HG03097 (cell line): Measurements from ENCODE around the gene NDUFA5.
A peak's percentile ranks its signal among the peaks of the same experiment; 100 is the strongest.
"Not testable (repeated sequence)": the region's sequence is repeated elsewhere in the genome, so short reads cannot be mapped to it uniquely, and the experiment has no call there.

Source experiments
- ATAC-seq: cut with Tn5 transposase; IDR thresholded peaks from one replicate; pipeline ENCODE4 v1.9.1; 2021; ENCODE audit not compliant: unreplicated experiment, low FRiP score

Gene NDUFA5

DNA sequence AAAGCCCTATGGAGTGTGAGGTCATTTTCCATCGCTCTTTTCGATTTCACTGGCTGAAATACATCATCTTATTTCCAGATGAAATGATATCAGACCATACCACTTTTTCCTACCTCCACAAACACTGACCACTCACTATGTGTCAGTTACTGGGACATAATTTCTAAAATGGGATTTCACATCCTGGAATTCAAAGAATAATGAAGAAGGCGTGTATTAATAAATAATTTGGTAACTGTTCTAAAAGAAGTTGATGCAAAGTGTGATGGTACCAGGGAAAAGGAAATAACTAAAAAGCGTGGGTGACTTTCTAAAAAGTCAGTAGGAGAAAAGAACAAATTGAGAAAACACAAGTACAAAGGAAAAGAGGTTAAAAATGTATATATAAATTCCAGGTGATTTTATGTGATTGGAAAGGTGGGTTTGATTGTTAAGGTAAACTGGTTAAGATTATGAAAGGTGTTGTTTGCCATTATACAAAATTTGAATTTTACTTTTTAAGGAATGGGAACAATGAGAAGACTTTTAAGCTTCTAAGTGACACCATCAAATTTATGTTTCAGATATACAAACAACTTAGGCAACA lies 764 bp upstream of the NDUFA5 start:
- no peak for ATAC-seq

DNA sequence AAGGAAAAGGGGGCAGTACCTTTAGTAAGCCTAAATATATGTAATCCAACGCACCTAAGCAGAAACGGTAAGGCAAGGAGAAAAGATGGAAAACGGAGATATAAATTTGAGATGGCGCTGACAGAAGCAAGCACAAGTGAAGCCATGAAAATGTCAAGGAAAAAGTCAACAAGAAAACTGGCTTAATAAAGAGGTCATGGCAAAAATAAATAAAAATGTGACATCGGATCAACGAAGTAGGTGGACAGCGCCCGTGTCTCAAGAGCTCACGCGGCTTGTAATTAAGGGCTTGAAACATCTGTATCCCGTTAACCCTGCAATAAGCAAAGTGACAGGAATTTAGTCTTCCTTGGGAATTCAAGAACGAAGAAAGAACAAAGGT lies 611 bp downstream of the NDUFA5 start:
- ATAC-seq, result no peak

DNA sequence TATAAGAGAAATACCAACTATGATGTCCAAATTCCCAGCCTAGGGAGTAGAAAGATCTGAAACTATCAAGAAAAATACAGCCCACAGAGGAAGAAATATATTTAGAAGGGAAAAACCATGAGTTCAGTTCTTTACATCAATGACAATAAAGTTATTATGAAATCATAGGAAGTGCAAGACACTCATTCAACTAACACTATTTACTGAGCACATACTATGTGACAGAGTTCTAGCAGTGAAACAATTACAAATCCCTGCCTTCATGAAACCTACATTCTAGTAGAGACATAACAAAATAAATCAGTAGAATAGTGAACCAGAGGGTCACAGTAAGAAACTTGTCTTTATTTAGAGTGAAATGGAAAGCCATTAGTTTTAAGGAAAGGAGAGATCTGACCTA lies 2.1 kb downstream of the NDUFA5 start:
- ATAC-seq, result no peak

- no peak for ATAC-seq
Measured at GRCh38 chr7:123553159-123553558, 4.5 kb downstream of the NDUFA5 start.

GRCh38 chr7:123552641-123553040 lies 5.0 kb downstream of the NDUFA5 start:
- no peak for ATAC-seq

- not testable (repeated sequence) for ATAC-seq
Measured at GRCh38 chr7:123552134-123552533, 5.5 kb downstream of the NDUFA5 start.

GRCh38 chr7:123548406-123548805 lies 9.2 kb downstream of the NDUFA5 start:
- no peak for ATAC-seq

GRCh38 chr7:123539871-123540270 lies 17.7 kb downstream of the NDUFA5 start:
- peak; percentile 29 for ATAC-seq

GRCh38 chr7:123538897-123539296 lies 18.7 kb downstream of the NDUFA5 start:
- no peak for ATAC-seq

GRCh38 chr7:123538189-123538714 lies 19.4 kb downstream of the NDUFA5 start:
- ATAC-seq, result no peak

DNA sequence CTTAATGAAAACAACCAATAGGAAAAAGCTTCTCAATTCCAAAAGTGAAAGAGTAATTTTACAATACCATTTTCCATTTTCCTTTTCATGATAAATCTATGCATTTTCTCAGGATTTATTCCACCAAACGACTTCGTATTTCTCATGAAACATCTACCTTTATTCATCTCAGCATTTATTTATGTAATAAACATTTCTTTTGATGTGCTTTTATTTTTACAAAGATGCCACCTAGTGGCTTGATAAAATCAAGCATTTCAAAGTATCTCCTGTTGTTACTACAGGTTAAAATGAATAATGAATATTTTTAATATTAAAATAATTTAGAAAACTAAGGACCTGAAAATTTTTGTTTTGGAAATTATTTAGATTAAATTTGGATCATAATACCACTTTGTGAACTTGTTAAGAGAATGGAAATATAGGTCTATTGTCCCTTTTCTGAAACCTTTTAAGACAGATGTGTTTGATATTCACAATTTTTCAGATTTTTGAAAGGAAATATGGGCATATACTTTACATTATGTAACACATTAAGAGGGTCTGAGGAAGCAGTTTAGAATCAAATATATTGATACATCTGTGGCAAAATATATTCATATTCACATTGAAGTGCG lies 20.5 kb downstream of the NDUFA5 start:
- no peak for ATAC-seq

- no peak for ATAC-seq
Measured at GRCh38 chr7:123535517-123535916, 22.1 kb downstream of the NDUFA5 start.

DNA sequence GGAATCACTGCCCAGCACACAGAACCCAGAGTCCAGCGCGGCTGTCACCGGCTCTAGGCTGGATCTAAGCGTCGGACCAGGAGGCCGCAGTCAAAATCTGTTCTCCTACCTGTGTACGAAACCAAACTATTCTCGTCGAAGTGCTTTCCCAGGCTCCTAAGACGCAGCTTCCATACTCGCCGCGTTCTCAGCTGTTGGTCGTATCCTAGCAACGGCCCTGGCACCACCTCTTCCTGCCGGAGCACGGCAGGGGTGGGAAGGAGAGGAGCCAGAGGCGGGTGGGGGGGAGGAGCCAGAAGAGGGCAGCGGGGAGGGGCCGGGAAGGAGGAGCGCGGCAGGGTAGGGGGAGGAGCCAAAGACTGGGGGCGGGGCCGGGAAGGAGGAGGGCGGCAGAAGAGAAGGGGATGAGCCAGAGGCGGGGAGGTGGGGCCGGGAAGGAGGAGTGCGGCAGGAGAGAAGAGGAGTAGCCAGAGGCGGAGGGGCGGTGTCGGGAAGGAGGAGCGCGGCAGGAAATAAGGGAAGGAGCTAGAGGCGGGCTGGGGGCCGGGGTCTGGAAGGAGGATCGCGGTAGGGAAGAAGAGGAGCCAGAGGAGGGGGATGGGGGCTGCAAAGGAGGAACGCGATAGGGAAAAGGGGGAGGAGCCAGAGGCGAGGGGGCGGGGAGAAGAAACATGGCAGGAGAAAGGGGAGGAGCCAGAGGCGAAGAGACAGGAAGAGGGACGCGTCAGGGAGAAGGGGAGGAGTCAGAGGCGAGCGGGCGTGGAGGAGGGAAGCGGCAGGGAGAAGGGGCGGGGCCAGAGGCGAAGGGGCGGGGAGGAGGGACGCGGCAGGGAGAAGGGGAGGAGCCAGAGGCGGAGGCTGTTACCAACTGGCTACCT lies 23.0 kb downstream of the NDUFA5 start, which contains the start of gene IQUB:
Gene IQUB, minus strand, starts transcription at position 213 of the 878 bp plus-strand sequence. CDS start 22,255 bp downstream, outside the sequence.
- ATAC-seq, result peak; percentile 83

- no peak for ATAC-seq
Measured at GRCh38 chr7:123533929-123534382, 23.7 kb downstream of the NDUFA5 start.

GRCh38 chr7:123533553-123533917 lies 24.1 kb downstream of the NDUFA5 start:
- no peak for ATAC-seq

GRCh38 chr7:123532788-123533552 lies 24.6 kb downstream of the NDUFA5 start:
- not testable (repeated sequence) for ATAC-seq

- ATAC-seq, result not testable (repeated sequence)
Measured at GRCh38 chr7:123532343-123532742, 25.3 kb downstream of the NDUFA5 start.

DNA sequence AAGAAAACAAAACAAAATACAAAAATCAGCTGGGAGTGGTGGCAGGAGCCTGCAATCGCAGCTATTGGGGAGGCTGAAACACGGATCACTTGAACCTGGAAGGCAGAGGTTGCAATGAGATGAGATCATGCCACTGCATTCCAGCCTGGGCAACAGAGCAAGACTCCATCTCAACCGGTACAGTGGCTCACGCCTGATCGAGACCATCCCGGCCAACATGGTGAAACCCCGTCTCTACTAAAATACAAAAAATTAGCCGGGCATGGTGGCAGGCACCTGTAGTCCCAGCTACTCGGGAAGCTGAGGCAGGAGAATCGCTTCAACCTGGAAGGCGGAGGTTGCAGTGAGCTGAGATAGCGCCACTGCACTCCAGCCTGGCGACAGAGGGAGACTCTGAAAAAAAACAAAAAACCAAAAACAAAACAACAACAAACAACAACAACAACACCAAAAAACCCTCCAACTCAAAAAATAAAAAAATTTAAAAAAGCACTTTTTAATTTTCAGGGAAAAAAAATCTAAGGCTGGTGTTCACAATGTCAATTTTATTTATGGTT lies 27.5 kb downstream of the NDUFA5 start:
- not testable (repeated sequence) for ATAC-seq

DNA sequence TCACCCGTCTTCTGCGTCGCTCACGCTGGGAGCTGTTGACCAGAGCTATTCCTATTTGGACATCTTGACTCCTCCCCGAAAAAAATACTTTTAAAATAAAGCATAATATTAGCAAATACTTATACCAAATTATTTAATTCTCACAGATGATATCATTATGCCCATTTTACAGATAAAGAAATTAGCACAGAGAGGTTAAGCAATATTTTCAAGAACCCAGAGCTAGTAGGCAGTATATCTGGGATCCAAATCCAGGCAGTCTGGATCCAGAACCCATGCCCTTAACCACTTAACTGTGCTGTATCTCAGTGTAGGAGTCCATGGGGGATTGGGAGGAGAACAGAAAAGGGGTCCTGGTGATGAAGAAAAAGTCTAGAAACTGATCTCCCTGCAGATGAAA lies 29.4 kb downstream of the NDUFA5 start:
- no peak for ATAC-seq

GRCh38 chr7:123527712-123528225 lies 29.8 kb downstream of the NDUFA5 start:
- ATAC-seq, result not testable (repeated sequence)
